Measurements from ENCODE around the gene PIGN. TPM values are rescaled to one million over a fixed set of nuclear protein-coding genes. Genes with fewer than 3 reads are reported as not detected.

PIGN gene
- total and polyA plus RNA-seq, 2 of the 8 experiments (the other 6 are each of a cell fraction or from before 2014, with no cell fraction given), result 20.9 to 26.3 TPM

DNA sequence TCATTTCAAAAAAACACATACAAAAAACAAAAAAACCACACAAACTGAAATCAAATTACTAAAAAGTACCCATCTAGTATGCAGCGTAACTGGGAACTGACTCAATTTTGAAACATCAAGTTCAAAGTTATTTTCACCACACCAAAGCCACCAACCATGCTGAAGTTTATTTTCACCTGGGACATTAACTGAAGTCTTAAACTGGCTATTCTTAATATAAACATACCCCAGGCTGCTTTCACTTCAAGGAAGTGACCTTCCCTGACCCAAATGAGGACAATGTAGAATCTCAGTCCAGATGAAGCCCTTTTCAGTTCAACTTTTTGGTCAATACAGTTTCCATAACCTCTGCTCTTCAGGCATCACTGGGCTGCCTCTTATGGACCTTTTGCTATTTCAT lies 84.6 kb downstream of the PIGN start (continued):
- TF ChIP-seq, protein P1, sequence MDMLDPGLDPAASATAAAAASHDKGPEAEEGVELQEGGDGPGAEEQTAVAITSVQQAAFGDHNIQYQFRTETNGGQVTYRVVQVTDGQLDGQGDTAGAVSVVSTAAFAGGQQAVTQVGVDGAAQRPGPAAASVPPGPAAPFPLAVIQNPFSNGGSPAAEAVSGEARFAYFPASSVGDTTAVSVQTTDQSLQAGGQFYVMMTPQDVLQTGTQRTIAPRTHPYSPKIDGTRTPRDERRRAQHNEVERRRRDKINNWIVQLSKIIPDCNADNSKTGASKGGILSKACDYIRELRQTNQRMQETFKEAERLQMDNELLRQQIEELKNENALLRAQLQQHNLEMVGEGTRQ (IDR thresholded peaks at IDR 0.05; ENCODE audit: low read length), result no peak

All from H1 (cell line).